Mammary epithelial cell (primary cell): ENCODE measurements around the gene STAT1.

Experiments
- CTCF ChIP-seq, 2 donors: IDR thresholded peaks in 1 of 2; conservative IDR thresholded peaks in 1 of 2; 2 replicates each; pipeline ENCODE4 v1.5.1; 2011 to 2012; ENCODE audit warnings: inconsistent platforms in 2 of 2, low read length in 2 of 2, mild to moderate bottlenecking in 2 of 2, control low read depth in 1 of 2, low read depth in 1 of 2; ENCODE audit not compliant: insufficient read depth in 1 of 2; ENCODE audit errors: extremely low read depth in 1 of 2
- EZH2 ChIP-seq: IDR thresholded peaks from 2 replicates; pipeline ENCODE4 v1.6.1; 2012; ENCODE audit warnings: low read length, inconsistent platforms, borderline replicate concordance

DNA sequence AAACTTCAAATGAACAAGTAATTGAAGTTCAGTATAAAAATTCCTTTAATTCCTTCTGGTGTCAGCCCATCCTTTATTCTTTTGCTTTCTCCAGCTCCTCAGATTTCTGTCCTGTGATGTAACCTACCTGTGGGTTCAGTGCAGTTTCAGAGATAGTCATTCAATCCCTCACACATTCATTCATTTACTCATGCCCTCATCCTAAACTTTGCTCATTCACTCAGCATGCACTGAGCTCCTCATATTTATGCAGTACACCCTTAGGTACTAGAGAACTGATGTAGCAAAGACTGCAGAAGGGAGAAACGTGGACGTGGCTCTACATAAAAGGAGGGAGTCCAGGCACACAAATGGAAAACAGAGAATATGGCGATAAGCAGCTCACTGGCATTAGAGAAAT is 45.3 kb upstream of the STAT1 start:
- TF ChIP-seq CTCF (conservative IDR thresholded peaks at IDR 0.05 in 1 of 2, IDR thresholded peaks at IDR 0.05 in 1 of 2; ENCODE audit: extremely low read depth in 1 of 2, insufficient read depth in 1 of 2, low read depth in 1 of 2, low read length in 2 of 2) = no peak
- TF ChIP-seq EZH2 = no peak
